ENCODE data around the gene IL17RC. TPM values are rescaled to one million over a fixed set of nuclear protein-coding genes. Genes with fewer than 3 reads are reported as not detected.

The IL17RC gene
- total RNA-seq, 1 experiment from 2014 or later: 23.0 TPM

DNA sequence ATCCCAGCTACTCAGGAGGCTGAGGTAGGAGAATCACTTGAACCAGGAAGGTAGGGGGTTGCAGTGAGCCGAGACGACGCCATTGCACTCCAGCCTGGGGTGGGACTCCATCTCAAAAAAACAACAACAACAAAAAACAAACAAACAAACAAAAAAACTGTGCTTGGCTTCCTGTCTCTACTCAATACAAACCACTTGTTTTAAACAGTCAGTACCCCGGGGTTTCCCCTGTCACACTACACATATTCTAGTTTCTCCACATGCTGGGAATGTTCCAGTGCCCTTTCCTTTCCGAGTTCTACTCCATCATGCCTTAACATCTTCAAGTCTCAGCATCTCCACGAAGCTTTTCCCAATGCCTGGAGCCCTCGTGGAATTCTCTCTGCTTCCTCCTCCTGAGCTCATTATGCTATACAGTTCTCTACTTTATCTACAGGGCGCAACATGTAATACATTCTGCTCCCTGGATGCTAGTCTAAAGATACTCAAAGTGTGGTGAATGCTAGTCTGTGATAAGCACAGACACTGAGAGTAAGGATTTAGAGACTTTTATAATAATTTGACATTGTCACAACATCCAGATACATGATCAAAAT, 61.9 kb downstream of the IL17RC start:
- no peak for DNase-seq (ENCODE audit: low spot score)

DNA sequence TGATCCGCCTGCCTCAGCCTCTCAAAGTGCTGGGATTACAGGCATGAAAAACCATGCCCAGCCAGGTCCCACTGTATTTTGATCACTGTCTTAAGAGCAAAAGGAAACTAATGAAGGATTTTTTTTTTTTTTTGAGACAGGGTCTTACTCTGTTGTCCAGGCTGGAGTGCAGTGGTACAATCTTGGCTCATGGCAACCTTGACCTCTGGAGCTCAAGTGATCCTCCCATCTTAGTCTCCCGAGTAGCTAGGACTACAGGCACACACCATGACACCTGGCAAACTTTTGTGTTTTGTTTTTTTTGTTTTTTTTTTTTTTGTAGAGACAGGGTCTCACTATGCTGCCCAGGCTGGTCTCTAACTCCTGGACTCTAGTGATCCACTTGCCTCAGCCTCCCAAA, 63.4 kb downstream of the IL17RC start:
- no peak for DNase-seq (ENCODE audit: low spot score)

Other genes starting within 250 kb of the IL17RC start
- 0.31 TPM in 1 of 2 replicates, not detected in the other for gene CPNE9, start 213.3 kb upstream of the IL17RC start, total RNA-seq (2014; rRNA removed; shearing (Covaris generic))
- 10.1 and 10.6 TPM in 2 replicates for gene BRPF1, start 185.4 kb upstream of the IL17RC start, total RNA-seq (2014; rRNA removed; shearing (Covaris generic))
- 12.9 and 13.0 TPM in 2 replicates for gene OGG1, start 167.1 kb upstream of the IL17RC start, total RNA-seq (2014; rRNA removed; shearing (Covaris generic))
- gene CAMK1, start 147.2 kb upstream of the IL17RC start, total RNA-seq (2014; rRNA removed; shearing (Covaris generic)): 4.9 and 16.6 TPM in 2 replicates
- 81.5 and 95.9 TPM in 2 replicates for gene TADA3, start 124.6 kb upstream of the IL17RC start, total RNA-seq (2014; rRNA removed; shearing (Covaris generic))
- 227 and 296 TPM in 2 replicates for gene ARPC4, start 124.0 kb upstream of the IL17RC start, total RNA-seq (2014; rRNA removed; shearing (Covaris generic))
- gene TTLL3, start 106.8 kb upstream of the IL17RC start, total RNA-seq (2014; rRNA removed; shearing (Covaris generic)): 4.4 and 5.4 TPM in 2 replicates
- 33.7 and 44.5 TPM in 2 replicates for gene RPUSD3, start 73.1 kb upstream of the IL17RC start, total RNA-seq (2014; rRNA removed; shearing (Covaris generic))
- not detected in 2 replicates for gene CIDEC, start 36.8 kb upstream of the IL17RC start, total RNA-seq (2014; rRNA removed; shearing (Covaris generic))
- 35.7 and 46.1 TPM in 2 replicates for gene JAGN1, start 26.5 kb upstream of the IL17RC start, total RNA-seq (2014; rRNA removed; shearing (Covaris generic))
- gene IL17RE, start 14.2 kb upstream of the IL17RC start, total RNA-seq (2014; rRNA removed; shearing (Covaris generic)): not detected in 2 replicates
- 7.4 and 8.7 TPM in 2 replicates for gene CRELD1, start 16.7 kb downstream of the IL17RC start, total RNA-seq (2014; rRNA removed; shearing (Covaris generic))
- gene PRRT3, start 35.3 kb downstream of the IL17RC start, total RNA-seq (2014; rRNA removed; shearing (Covaris generic)): 3.0 and 3.4 TPM in 2 replicates
- 87.1 and 117 TPM in 2 replicates for gene EMC3, start 69.7 kb downstream of the IL17RC start, total RNA-seq (2014; rRNA removed; shearing (Covaris generic))
- gene FANCD2, start 109.3 kb downstream of the IL17RC start, total RNA-seq (2014; rRNA removed; shearing (Covaris generic)): 28.4 and 29.6 TPM in 2 replicates
- gene FANCD2OS, start 191.2 kb downstream of the IL17RC start, total RNA-seq (2014; rRNA removed; shearing (Covaris generic)): not detected in 2 replicates
- 121 and 179 TPM in 2 replicates for gene BRK1, start 198.6 kb downstream of the IL17RC start, total RNA-seq (2014; rRNA removed; shearing (Covaris generic))
- gene VHL, start 224.7 kb downstream of the IL17RC start, total RNA-seq (2014; rRNA removed; shearing (Covaris generic)): 21.3 and 22.6 TPM in 2 replicates
- 1.1 and 1.3 TPM in 2 replicates for gene IRAK2, start 247.8 kb downstream of the IL17RC start, total RNA-seq (2014; rRNA removed; shearing (Covaris generic))